Measurements from ENCODE around the gene CD2AP.

Gene CD2AP

GRCh38 chr6:47669684-47670513 lies 192.3 kb downstream of the CD2AP start:
- no peaks in the 10 kb centered on the region for H3K36me3 ChIP-seq (ENCODE audit: low read length)
- no peak overlapping the region for H3K4me2 ChIP-seq (ENCODE audit: low read depth, low read length, poor library complexity, severe bottlenecking)
- H3K79me2 ChIP-seq (ENCODE audit: insufficient read depth, low read length) = no peaks in the 10 kb centered on the region
- H3K4me3 ChIP-seq (ENCODE audit: insufficient read depth, low read length, poor library complexity, severe bottlenecking) = no peak overlapping the region
- no peaks in the 10 kb centered on the region for H3K27me3 ChIP-seq (ENCODE audit: low read length)
- H3K9me2 ChIP-seq (replicated peaks; ENCODE audit: insufficient read depth, low read length) = no peaks in the 10 kb centered on the region
- H3K27ac ChIP-seq (ENCODE audit: low read depth, low read length) = no peak overlapping the region
- no peaks in the 10 kb centered on the region for H3F3A ChIP-seq (ENCODE audit: insufficient read depth)
- H3K9ac ChIP-seq (ENCODE audit: low read length) = no peak overlapping the region
- H2AFZ ChIP-seq (ENCODE audit: low read depth, low read length, severe bottlenecking) = no peak overlapping the region
- H4K20me1 ChIP-seq (ENCODE audit: low read depth, low read length) = no peaks in the 10 kb centered on the region
- H3K9me3 ChIP-seq (ENCODE audit: insufficient read depth, low read length) = no peaks in the 10 kb centered on the region
- TF ChIP-seq, protein P1, sequence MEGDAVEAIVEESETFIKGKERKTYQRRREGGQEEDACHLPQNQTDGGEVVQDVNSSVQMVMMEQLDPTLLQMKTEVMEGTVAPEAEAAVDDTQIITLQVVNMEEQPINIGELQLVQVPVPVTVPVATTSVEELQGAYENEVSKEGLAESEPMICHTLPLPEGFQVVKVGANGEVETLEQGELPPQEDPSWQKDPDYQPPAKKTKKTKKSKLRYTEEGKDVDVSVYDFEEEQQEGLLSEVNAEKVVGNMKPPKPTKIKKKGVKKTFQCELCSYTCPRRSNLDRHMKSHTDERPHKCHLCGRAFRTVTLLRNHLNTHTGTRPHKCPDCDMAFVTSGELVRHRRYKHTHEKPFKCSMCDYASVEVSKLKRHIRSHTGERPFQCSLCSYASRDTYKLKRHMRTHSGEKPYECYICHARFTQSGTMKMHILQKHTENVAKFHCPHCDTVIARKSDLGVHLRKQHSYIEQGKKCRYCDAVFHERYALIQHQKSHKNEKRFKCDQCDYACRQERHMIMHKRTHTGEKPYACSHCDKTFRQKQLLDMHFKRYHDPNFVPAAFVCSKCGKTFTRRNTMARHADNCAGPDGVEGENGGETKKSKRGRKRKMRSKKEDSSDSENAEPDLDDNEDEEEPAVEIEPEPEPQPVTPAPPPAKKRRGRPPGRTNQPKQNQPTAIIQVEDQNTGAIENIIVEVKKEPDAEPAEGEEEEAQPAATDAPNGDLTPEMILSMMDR (IDR thresholded peaks at IDR 0.05; ENCODE audit: insufficient read depth, low read length, poor library complexity, severe bottlenecking) = no peak
- TF ChIP-seq EZH2phosphoT487 (conservative IDR thresholded peaks at IDR 0.05; ENCODE audit: low read length) = no peak

GRCh38 chr6:47670851-47671250 lies 193.3 kb downstream of the CD2AP start:
- Histone ChIP-seq H3K27ac (ENCODE audit: low read depth, low read length) (no peak overlapping the region), H3K27me3 (ENCODE audit: low read length) (no peaks in the 10 kb centered on the region), H3K36me3 (ENCODE audit: low read length) (no peaks in the 10 kb centered on the region)

GRCh38 chr6:47671777-47672176 lies 194.2 kb downstream of the CD2AP start:
- Histone ChIP-seq H3K4me3 (ENCODE audit: insufficient read depth, low read length, poor library complexity, severe bottlenecking) (no peak overlapping the region), H3F3A (ENCODE audit: insufficient read depth) (no peaks in the 10 kb centered on the region), H4K20me1 (ENCODE audit: low read depth, low read length) (no peaks in the 10 kb centered on the region), H3K79me2 (ENCODE audit: insufficient read depth, low read length) (no peaks in the 10 kb centered on the region), H3K27me3 (ENCODE audit: low read length) (no peaks in the 10 kb centered on the region), H3K4me2 (ENCODE audit: low read depth, low read length, poor library complexity, severe bottlenecking) (no peak overlapping the region), H3K9ac (ENCODE audit: low read length) (no peak overlapping the region), H3K27ac (ENCODE audit: low read depth, low read length) (no peak overlapping the region), H2AFZ (ENCODE audit: low read depth, low read length, severe bottlenecking) (no peak overlapping the region), H3K36me3 (ENCODE audit: low read length) (no peaks in the 10 kb centered on the region), H3K9me3 (ENCODE audit: insufficient read depth, low read length) (no peaks in the 10 kb centered on the region), H3K9me2 (replicated peaks; ENCODE audit: insufficient read depth, low read length) (no peaks in the 10 kb centered on the region)
- no peak for TF ChIP-seq EZH2phosphoT487 (conservative IDR thresholded peaks at IDR 0.05; ENCODE audit: low read length)
- TF ChIP-seq, protein P1 (IDR thresholded peaks at IDR 0.05; ENCODE audit: insufficient read depth, low read length, poor library complexity, severe bottlenecking) = no peak

More at GRCh38 chr6:47670851-47671250, 193.3 kb downstream of the CD2AP start:
- TF ChIP-seq, protein P1 (IDR thresholded peaks at IDR 0.05; ENCODE audit: insufficient read depth, low read length, poor library complexity, severe bottlenecking) = no peak
- TF ChIP-seq EZH2phosphoT487 (conservative IDR thresholded peaks at IDR 0.05; ENCODE audit: low read length) = no peak
- Histone ChIP-seq H3K9ac (ENCODE audit: low read length) (no peak overlapping the region), H4K20me1 (ENCODE audit: low read depth, low read length) (no peaks in the 10 kb centered on the region), H3K4me2 (ENCODE audit: low read depth, low read length, poor library complexity, severe bottlenecking) (no peak overlapping the region), H3F3A (ENCODE audit: insufficient read depth) (no peaks in the 10 kb centered on the region), H3K9me2 (replicated peaks; ENCODE audit: insufficient read depth, low read length) (no peaks in the 10 kb centered on the region), H3K79me2 (ENCODE audit: insufficient read depth, low read length) (no peaks in the 10 kb centered on the region), H3K9me3 (ENCODE audit: insufficient read depth, low read length) (no peaks in the 10 kb centered on the region), H3K4me3 (ENCODE audit: insufficient read depth, low read length, poor library complexity, severe bottlenecking) (no peak overlapping the region), H2AFZ (ENCODE audit: low read depth, low read length, severe bottlenecking) (no peak overlapping the region)
